Breast epithelium (tissue), 3 donors: ENCODE measurements around the gene HAND2.

Source experiments
- CTCF ChIP-seq, 3 donors: fragments of 450-650 bp; IDR thresholded peaks; one replicate each; pipeline ENCODE4 v1.5.1; 2016 to 2017; ENCODE audit warnings: antibody characterized with exemption in 3 of 3, mild to moderate bottlenecking in 3 of 3, moderate library complexity in 3 of 3
- POLR2AphosphoS5 ChIP-seq, 3 donors: sonication (generic); formaldehyde crosslinking; IDR thresholded peaks; one replicate each; pipeline ENCODE4 v1.6.1; 2017; ENCODE audit warnings: antibody characterized with exemption in 3 of 3

DNA sequence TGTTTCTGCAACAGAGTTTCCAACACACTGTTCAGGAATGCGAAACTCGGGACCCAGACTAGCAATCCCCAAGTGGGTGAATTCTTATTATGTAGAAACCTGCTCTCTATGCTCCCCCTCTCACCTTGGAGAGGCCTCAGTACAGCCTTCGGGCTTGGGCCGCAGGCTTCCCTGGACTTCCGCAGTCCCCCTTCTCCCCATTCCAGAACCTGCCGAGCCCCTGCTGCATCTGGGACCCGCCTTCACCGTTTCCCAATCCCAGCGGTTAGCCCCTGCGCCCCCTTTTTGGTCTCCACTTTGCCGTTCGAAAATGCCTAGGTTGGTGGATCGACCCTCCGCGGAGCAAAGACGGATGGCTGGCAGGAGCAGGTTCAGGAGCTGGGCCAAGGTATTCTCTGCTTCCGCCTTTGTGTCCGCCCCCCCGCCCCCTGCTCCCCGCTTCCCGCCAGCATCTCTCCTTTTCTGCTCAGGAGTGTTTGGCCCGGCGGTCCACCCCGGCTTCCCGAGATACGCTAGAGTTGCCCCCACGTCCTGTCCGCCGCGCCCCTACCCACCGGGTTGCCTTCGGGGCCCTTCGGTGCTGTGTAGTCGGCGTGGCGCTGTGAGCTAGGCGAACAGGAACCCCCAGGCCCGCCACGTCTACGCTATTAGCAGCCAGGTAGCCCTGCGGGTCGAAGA, 11.5 kb downstream of the HAND2 start:
- TF ChIP-seq CTCF (IDR thresholded peaks at IDR 0.05) (no peak), POLR2AphosphoS5 (IDR thresholded peaks at IDR 0.05) (no peak)
